PC-9 (cell line): Measurements from ENCODE around the gene HSF2.

Source experiments
- CTCF ChIP-seq: fragments of 200-600 bp; sonication (generic); conservative IDR thresholded peaks from 2 replicates; pipeline ENCODE4 v1.6.1; 2017; ENCODE audit warnings: mixed run types, antibody characterized with exemption, mild to moderate bottlenecking, moderate library complexity
- EZH2 ChIP-seq: fragments of 200-600 bp; sonication (generic); IDR thresholded peaks from 2 replicates; pipeline ENCODE4 v1.8.0; 2017; ENCODE audit warnings: antibody characterized with exemption, low read depth

DNA sequence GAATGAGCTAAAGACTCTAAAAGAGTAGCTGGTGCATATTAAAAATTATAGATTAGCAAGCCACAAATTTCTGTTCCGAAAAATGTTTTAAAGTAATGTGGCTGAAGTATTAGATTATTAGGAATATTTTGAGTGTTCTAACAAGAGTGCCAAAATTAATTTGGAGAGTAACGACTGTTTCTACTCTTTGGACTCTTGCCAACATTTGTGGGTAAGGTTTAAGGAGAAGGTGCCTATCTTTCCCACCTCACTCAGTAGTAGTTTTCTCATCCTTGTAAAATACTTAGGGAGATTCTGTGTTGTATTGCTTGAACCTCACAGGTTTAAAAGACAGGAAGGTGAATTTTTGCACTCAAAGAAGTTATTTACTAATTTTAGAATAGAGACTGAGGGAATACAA is 5.0 kb downstream of the HSF2 start:
- no peak for TF ChIP-seq CTCF
- TF ChIP-seq EZH2, result no peak
